Neural cell (in vitro differentiated cells): ENCODE results near the gene FTCDNL1. TPM values are rescaled to one million over a fixed set of nuclear protein-coding genes. Genes with fewer than 3 reads are reported as not detected.

Source experiments
- H2AFZ ChIP-seq: fragments of 200-600, 300-800 bp; sonication (generic), shearing (Covaris generic); 2 replicates; pipeline ENCODE4 v1.6.0; 2014; ENCODE audit warnings: low read depth, mild to moderate bottlenecking, antibody characterized with exemption, low read length, moderate library complexity
- H3F3A ChIP-seq: fragments of 200-600 bp; shearing (Covaris generic); 2 replicates; pipeline ENCODE4 v1.6.1; 2016; ENCODE audit warnings: mild to moderate bottlenecking, moderate library complexity, mixed read lengths, antibody characterized with exemption, low read length; ENCODE audit not compliant: insufficient read depth, poor library complexity, severe bottlenecking
- H3K27ac ChIP-seq: fragments of 200-600, 300-800 bp; sonication (generic), shearing (Covaris generic); 2 replicates; pipeline ENCODE4 v1.5.1; 2014; ENCODE audit warnings: mild to moderate bottlenecking, low read length, moderate library complexity
- H3K27me3 ChIP-seq: fragments of 300-800, 200-600 bp; sonication (generic), shearing (Covaris generic); 2 replicates; pipeline ENCODE4 v1.6.0; 2014; ENCODE audit warnings: mild to moderate bottlenecking, low read depth, low read length, moderate library complexity; ENCODE audit not compliant: insufficient read depth
- H3K36me3 ChIP-seq: fragments of 300-800, 200-600 bp; sonication (generic), shearing (Covaris generic); 2 replicates; pipeline ENCODE4 v1.5.1; 2014; ENCODE audit warnings: mild to moderate bottlenecking, antibody characterized with exemption, low read length, moderate library complexity; ENCODE audit not compliant: insufficient read depth
- H3K4me2 ChIP-seq: fragments of 300-800, 200-600 bp; sonication (generic), shearing (Covaris generic); 2 replicates; pipeline ENCODE4 v1.6.0; 2014; ENCODE audit warnings: mild to moderate bottlenecking, low read length
- H3K4me3 ChIP-seq: fragments of 300-800, 200-600 bp; sonication (generic), shearing (Covaris generic); 2 replicates; pipeline ENCODE4 v1.5.1; 2014; ENCODE audit warnings: mild to moderate bottlenecking, low read length, moderate library complexity
- H3K79me2 ChIP-seq: fragments of 200-600 bp; shearing (Covaris generic); replicated peaks from 2 replicates; pipeline ENCODE4 v1.6.0; 2014; ENCODE audit warnings: mild to moderate bottlenecking, low read length, moderate library complexity; ENCODE audit not compliant: insufficient read depth
- H3K9ac ChIP-seq: fragments of 300-800, 200-600 bp; sonication (generic), shearing (Covaris generic); 2 replicates; pipeline ENCODE4 v1.6.1; 2016; ENCODE audit warnings: mild to moderate bottlenecking, low read length, mixed read lengths
- H3K9me2 ChIP-seq: fragments of 200-600 bp; shearing (Covaris generic); 2 replicates; pipeline ENCODE4 v1.6.1; 2016; ENCODE audit warnings: mild to moderate bottlenecking, low read length, mixed read lengths; ENCODE audit not compliant: insufficient read depth
- H3K9me3 ChIP-seq: fragments of 200-600, 300-800 bp; sonication (generic), shearing (Covaris generic); 2 replicates; pipeline ENCODE4 v1.6.1; 2016; ENCODE audit warnings: mild to moderate bottlenecking, mixed run types, low read length, moderate library complexity, mixed read lengths
- H4K20me1 ChIP-seq: fragments of 200-600 bp; shearing (Covaris generic); 2 replicates; pipeline ENCODE4 v1.6.1; 2016; ENCODE audit warnings: mild to moderate bottlenecking, mixed run types; ENCODE audit not compliant: insufficient read depth
- EP300 ChIP-seq: fragments of 450-650 bp; conservative IDR thresholded peaks from 2 replicates; pipeline ENCODE4 v1.6.1; 2014; ENCODE audit warnings: antibody characterized with exemption, mild to moderate bottlenecking, moderate library complexity; ENCODE audit not compliant: poor library complexity, severe bottlenecking
- EZH2 ChIP-seq: fragments of 200-600, 300-800 bp; shearing (Covaris generic), sonication (generic); IDR thresholded peaks from 2 replicates; pipeline ENCODE4 v1.6.1; 2014; ENCODE audit warnings: antibody characterized with exemption, low read length, borderline replicate concordance, mild to moderate bottlenecking; ENCODE audit not compliant: insufficient read depth, poor library complexity, severe bottlenecking
- MXI1 ChIP-seq: fragments of 450-650 bp; conservative IDR thresholded peaks from 2 replicates; pipeline ENCODE4 v1.6.1; 2014; ENCODE audit warnings: antibody characterized with exemption, mild to moderate bottlenecking; ENCODE audit not compliant: poor library complexity, severe bottlenecking
- POLR2AphosphoS5 ChIP-seq: IDR thresholded peaks from 2 replicates; pipeline ENCODE4 v1.6.1; 2012
- RAD21 ChIP-seq: fragments of 450-650 bp; conservative IDR thresholded peaks from 2 replicates; pipeline ENCODE4 v1.6.1; 2014; ENCODE audit warnings: antibody characterized with exemption, mild to moderate bottlenecking, moderate library complexity
- SMC3 ChIP-seq: fragments of 450-650 bp; conservative IDR thresholded peaks from 2 replicates; pipeline ENCODE4 v1.6.1; 2014; ENCODE audit warnings: antibody characterized with exemption, mild to moderate bottlenecking, moderate library complexity; ENCODE audit not compliant: poor library complexity
- TAF1 ChIP-seq: IDR thresholded peaks from 2 replicates; pipeline ENCODE4 v1.6.1; 2012; ENCODE audit warnings: low read depth
- polyA plus RNA-seq: library from polyadenylated mRNA; depleted of rRNA; stranded (reverse); fragments of >200 nt; gene quantifications from 2 replicates; pipeline ENCODE4 v1.2.3, GENCODE V29; 2014
- TF ChIP-seq, protein P1 (sequence below): fragments of 450-650 bp; IDR thresholded peaks from 2 replicates; pipeline ENCODE4 v1.5.1; 2014; ENCODE audit warnings: antibody characterized with exemption, mild to moderate bottlenecking, moderate library complexity; ENCODE audit not compliant: poor library complexity, severe bottlenecking
- TF ChIP-seq, protein P2 (sequence below): IDR thresholded peaks from 2 replicates; pipeline ENCODE4 v1.6.1; 2012; ENCODE audit warnings: borderline replicate concordance

Gene FTCDNL1
- polyA plus RNA-seq, 1 donor from 2014 or later: not detected

DNA sequence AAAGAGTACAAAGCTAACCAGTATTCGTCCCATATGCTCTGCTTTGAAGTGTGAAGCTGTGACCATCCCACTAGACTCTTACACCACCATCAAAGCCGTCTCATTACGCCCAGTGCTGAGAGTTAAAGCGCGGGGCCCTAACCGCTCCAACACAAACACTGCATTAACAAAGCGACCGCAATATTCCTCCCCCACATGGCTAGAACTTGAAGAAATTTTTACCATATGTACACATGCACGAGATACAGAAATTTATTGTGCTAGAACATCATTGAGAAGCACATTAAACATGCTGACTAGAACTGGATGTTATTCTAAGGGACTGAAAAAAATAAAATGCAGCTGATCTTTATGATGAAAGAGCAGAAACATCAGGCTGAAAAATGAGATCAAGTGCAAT is 20.5 kb downstream of the FTCDNL1 start:
- no peaks in the 10 kb centered on the region for H4K20me1 ChIP-seq
- no peak overlapping the region for H3K4me2 ChIP-seq
- TF ChIP-seq, protein P1, sequence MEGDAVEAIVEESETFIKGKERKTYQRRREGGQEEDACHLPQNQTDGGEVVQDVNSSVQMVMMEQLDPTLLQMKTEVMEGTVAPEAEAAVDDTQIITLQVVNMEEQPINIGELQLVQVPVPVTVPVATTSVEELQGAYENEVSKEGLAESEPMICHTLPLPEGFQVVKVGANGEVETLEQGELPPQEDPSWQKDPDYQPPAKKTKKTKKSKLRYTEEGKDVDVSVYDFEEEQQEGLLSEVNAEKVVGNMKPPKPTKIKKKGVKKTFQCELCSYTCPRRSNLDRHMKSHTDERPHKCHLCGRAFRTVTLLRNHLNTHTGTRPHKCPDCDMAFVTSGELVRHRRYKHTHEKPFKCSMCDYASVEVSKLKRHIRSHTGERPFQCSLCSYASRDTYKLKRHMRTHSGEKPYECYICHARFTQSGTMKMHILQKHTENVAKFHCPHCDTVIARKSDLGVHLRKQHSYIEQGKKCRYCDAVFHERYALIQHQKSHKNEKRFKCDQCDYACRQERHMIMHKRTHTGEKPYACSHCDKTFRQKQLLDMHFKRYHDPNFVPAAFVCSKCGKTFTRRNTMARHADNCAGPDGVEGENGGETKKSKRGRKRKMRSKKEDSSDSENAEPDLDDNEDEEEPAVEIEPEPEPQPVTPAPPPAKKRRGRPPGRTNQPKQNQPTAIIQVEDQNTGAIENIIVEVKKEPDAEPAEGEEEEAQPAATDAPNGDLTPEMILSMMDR: no peak
- TF ChIP-seq, protein P2, sequence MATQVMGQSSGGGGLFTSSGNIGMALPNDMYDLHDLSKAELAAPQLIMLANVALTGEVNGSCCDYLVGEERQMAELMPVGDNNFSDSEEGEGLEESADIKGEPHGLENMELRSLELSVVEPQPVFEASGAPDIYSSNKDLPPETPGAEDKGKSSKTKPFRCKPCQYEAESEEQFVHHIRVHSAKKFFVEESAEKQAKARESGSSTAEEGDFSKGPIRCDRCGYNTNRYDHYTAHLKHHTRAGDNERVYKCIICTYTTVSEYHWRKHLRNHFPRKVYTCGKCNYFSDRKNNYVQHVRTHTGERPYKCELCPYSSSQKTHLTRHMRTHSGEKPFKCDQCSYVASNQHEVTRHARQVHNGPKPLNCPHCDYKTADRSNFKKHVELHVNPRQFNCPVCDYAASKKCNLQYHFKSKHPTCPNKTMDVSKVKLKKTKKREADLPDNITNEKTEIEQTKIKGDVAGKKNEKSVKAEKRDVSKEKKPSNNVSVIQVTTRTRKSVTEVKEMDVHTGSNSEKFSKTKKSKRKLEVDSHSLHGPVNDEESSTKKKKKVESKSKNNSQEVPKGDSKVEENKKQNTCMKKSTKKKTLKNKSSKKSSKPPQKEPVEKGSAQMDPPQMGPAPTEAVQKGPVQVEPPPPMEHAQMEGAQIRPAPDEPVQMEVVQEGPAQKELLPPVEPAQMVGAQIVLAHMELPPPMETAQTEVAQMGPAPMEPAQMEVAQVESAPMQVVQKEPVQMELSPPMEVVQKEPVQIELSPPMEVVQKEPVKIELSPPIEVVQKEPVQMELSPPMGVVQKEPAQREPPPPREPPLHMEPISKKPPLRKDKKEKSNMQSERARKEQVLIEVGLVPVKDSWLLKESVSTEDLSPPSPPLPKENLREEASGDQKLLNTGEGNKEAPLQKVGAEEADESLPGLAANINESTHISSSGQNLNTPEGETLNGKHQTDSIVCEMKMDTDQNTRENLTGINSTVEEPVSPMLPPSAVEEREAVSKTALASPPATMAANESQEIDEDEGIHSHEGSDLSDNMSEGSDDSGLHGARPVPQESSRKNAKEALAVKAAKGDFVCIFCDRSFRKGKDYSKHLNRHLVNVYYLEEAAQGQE: no peak
- no peak for TF ChIP-seq RAD21
- no peak for TF ChIP-seq SMC3
- TF ChIP-seq TAF1: no peak
- H2AFZ ChIP-seq: no peak overlapping the region
- H3K9ac ChIP-seq: no peak overlapping the region
- H3K27ac ChIP-seq: no peak overlapping the region
- no peaks in the 10 kb centered on the region for H3K79me2 ChIP-seq
- H3K27me3 ChIP-seq: no peaks in the 10 kb centered on the region
- H3K4me3 ChIP-seq: no peak overlapping the region
- H3K9me2 ChIP-seq: no peaks in the 10 kb centered on the region
- no peaks in the 10 kb centered on the region for H3F3A ChIP-seq
- no peaks in the 10 kb centered on the region for H3K9me3 ChIP-seq
- H3K36me3 ChIP-seq: no peaks in the 10 kb centered on the region

- Histone ChIP-seq H2AFZ (no peak overlapping the region), H3K9me2 (no peaks in the 10 kb centered on the region), H3F3A (no peaks in the 10 kb centered on the region), H3K4me2 (no peak overlapping the region), H3K4me3 (no peak overlapping the region), H3K27me3 (no peaks in the 10 kb centered on the region), H3K79me2 (no peaks in the 10 kb centered on the region), H3K9me3 (no peaks in the 10 kb centered on the region), H3K27ac (no peak overlapping the region), H3K9ac (no peak overlapping the region), H3K36me3 (no peaks in the 10 kb centered on the region), H4K20me1 (no peaks in the 10 kb centered on the region)
- TF ChIP-seq SMC3 (no peak), MXI1 (no peak), TAF1 (no peak), POLR2AphosphoS5 (no peak), EZH2 (no peak), EP300 (no peak), RAD21 (no peak)
- TF ChIP-seq, protein P1: no peak
- TF ChIP-seq, protein P2: no peak
Observed at GRCh38 chr2:199829628-199830027, 21.4 kb downstream of the FTCDNL1 start.
